ENCODE measurements around the gene GPI. TPM values are rescaled to one million over a fixed set of nuclear protein-coding genes. Genes with fewer than 3 reads are reported as not detected.

GPI gene
- total RNA-seq, 2 experiments from 2014 or later, result 725 to 786 TPM

- no peaks in the 10 kb centered on the region for H3K27me3 Mint-ChIP-seq
- POLR2A ChIA-PET, result interaction anchor here (1.2 to 4.1 kb wide), 3 partner anchors 10 to 177 kb away, joined by 5 to 29 read pairs (median 10); partner anchors contain the start of gene GPI
- peak overlapping the region; percentile 68 for H3K4me3 Mint-ChIP-seq
- peak; percentile 95 for ATAC-seq (ENCODE audit: low read depth)
- H3K9me3 Mint-ChIP-seq, result no peaks in the 10 kb centered on the region
- peaks cover 16% of the 10 kb centered on the region for H3K36me3 Mint-ChIP-seq
- peak; percentile 60 for DNase-seq
- H3K27ac Mint-ChIP-seq, result peak overlapping the region; percentile 96
- peaks cover 26% of the 10 kb centered on the region for H3K4me1 Mint-ChIP-seq
These were observed 14.8 kb upstream of the GPI start for GRCh38 chr19:34350161-34350561.

- peak overlapping the region; percentile 66 for H3K4me3 Mint-ChIP-seq
- peak overlapping the region; percentile 92 for H3K27ac Mint-ChIP-seq
- peak; percentile 59 for DNase-seq
- H3K36me3 Mint-ChIP-seq, result peaks cover 12% of the 10 kb centered on the region
- H3K9me3 Mint-ChIP-seq, result no peaks in the 10 kb centered on the region
- POLR2A ChIA-PET, result interaction anchor here (0.7 to 4.1 kb wide), 5 partner anchors 8 to 180 kb away, joined by 3 to 29 read pairs (median 6); partner anchors contain the start of genes GPI and UBA2
- peak; percentile 19 for ATAC-seq (ENCODE audit: low read depth)
- H3K4me1 Mint-ChIP-seq, result peaks cover 22% of the 10 kb centered on the region
- H3K27me3 Mint-ChIP-seq, result no peaks in the 10 kb centered on the region
These were observed 13.6 kb upstream of the GPI start for GRCh38 chr19:34351382-34351826.

GRCh38 chr19:34353546-34353945 lies 11.4 kb upstream of the GPI start:
- H3K36me3 Mint-ChIP-seq, result peaks cover 15% of the 10 kb centered on the region
- POLR2A ChIA-PET, result no interaction called here
- ATAC-seq (ENCODE audit: low read depth) (no peak), DNase-seq (no peak)
- H3K27ac Mint-ChIP-seq, result no peak overlapping the region
- no peak overlapping the region for H3K4me3 Mint-ChIP-seq
- H3K27me3 Mint-ChIP-seq, result no peaks in the 10 kb centered on the region
- H3K4me1 Mint-ChIP-seq, result peaks cover 35% of the 10 kb centered on the region
- no peaks in the 10 kb centered on the region for H3K9me3 Mint-ChIP-seq

GRCh38 chr19:34355201-34355600 lies 9.8 kb upstream of the GPI start:
- POLR2A ChIA-PET, result interaction anchor here (1.6 kb wide), 1 partner anchor 73 kb away, joined by 4 read pairs; the partner anchor contains the start of gene UBA2
- DNase-seq, result no peak
- no peak overlapping the region for H3K4me3 Mint-ChIP-seq
- H3K27me3 Mint-ChIP-seq, result no peaks in the 10 kb centered on the region
- no peaks in the 10 kb centered on the region for H3K9me3 Mint-ChIP-seq
- ATAC-seq (ENCODE audit: low read depth), result no peak
- H3K36me3 Mint-ChIP-seq, result peaks cover 15% of the 10 kb centered on the region
- H3K4me1 Mint-ChIP-seq, result peaks cover 39% of the 10 kb centered on the region
- no peak overlapping the region for H3K27ac Mint-ChIP-seq

- peaks cover 30% of the 10 kb centered on the region for H3K4me1 Mint-ChIP-seq
- H3K27ac Mint-ChIP-seq, result no peak overlapping the region
- H3K27me3 Mint-ChIP-seq, result no peaks in the 10 kb centered on the region
- POLR2A ChIA-PET, result no interaction called here
- no peaks in the 10 kb centered on the region for H3K9me3 Mint-ChIP-seq
- H3K4me3 Mint-ChIP-seq, result no peak overlapping the region
- ATAC-seq (ENCODE audit: low read depth) (no peak), DNase-seq (no peak)
- peaks cover 15% of the 10 kb centered on the region for H3K36me3 Mint-ChIP-seq
These were observed 8.1 kb upstream of the GPI start for GRCh38 chr19:34356875-34357274.

- POLR2A ChIA-PET, result no interaction called here
- H3K27me3 Mint-ChIP-seq, result no peaks in the 10 kb centered on the region
- H3K4me1 Mint-ChIP-seq, result peaks cover 33% of the 10 kb centered on the region
- H3K27ac Mint-ChIP-seq, result peak overlapping the region; percentile 75
- H3K36me3 Mint-ChIP-seq, result peaks cover 13% of the 10 kb centered on the region
- no peak for ATAC-seq (ENCODE audit: low read depth)
- peak overlapping the region; percentile 56 for H3K4me3 Mint-ChIP-seq
- no peaks in the 10 kb centered on the region for H3K9me3 Mint-ChIP-seq
- DNase-seq, result no peak
These were observed 7.6 kb upstream of the GPI start for GRCh38 chr19:34357431-34357830.

- Mint-ChIP-seq H3K27me3 (no peaks in the 10 kb centered on the region), H3K36me3 (peaks cover 13% of the 10 kb centered on the region), H3K9me3 (no peaks in the 10 kb centered on the region), H3K4me1 (peaks cover 43% of the 10 kb centered on the region), H3K27ac (peak overlapping the region; percentile 97), H3K4me3 (peak overlapping the region; percentile 89)
- ATAC-seq (ENCODE audit: low read depth), result peak; percentile 96
- peak; percentile 95 for DNase-seq
- POLR2A ChIA-PET, result interaction anchor here (0.7 to 2.1 kb wide), 5 partner anchors 9 to 985 kb away, joined by 3 to 10 read pairs (median 5); partner anchors contain the start of genes CEBPG and UBA2
These were observed 5.6 kb upstream of the GPI start for GRCh38 chr19:34359140-34359953.

- DNase-seq (no peak), ATAC-seq (ENCODE audit: low read depth) (no peak)
- Mint-ChIP-seq H3K27me3 (no peaks in the 10 kb centered on the region), H3K36me3 (peaks cover 12% of the 10 kb centered on the region), H3K27ac (peak overlapping the region; percentile 97), H3K4me1 (peaks cover 47% of the 10 kb centered on the region), H3K9me3 (no peaks in the 10 kb centered on the region), H3K4me3 (peak overlapping the region; percentile 89)
- POLR2A ChIA-PET, result interaction anchor here (0.7 to 2.1 kb wide), 5 partner anchors 9 to 986 kb away, joined by 3 to 10 read pairs (median 5); partner anchors contain the start of genes CEBPG and UBA2
These were observed 5.1 kb upstream of the GPI start for GRCh38 chr19:34359954-34360315.

GRCh38 chr19:34360354-34360909 lies 4.6 kb upstream of the GPI start:
- H3K4me3 Mint-ChIP-seq, result peak overlapping the region; percentile 89
- DNase-seq (no peak), ATAC-seq (ENCODE audit: low read depth) (no peak)
- peak overlapping the region; percentile 31 for H3K27ac Mint-ChIP-seq
- H3K9me3 Mint-ChIP-seq, result no peaks in the 10 kb centered on the region
- peaks cover 47% of the 10 kb centered on the region for H3K4me1 Mint-ChIP-seq
- H3K27me3 Mint-ChIP-seq, result no peaks in the 10 kb centered on the region
- POLR2A ChIA-PET, result interaction anchor here (1.6 to 2.1 kb wide), 3 partner anchors 8 to 68 kb away, joined by 5 to 10 read pairs (median 7); partner anchors contain the start of gene UBA2
- H3K36me3 Mint-ChIP-seq, result peaks cover 9% of the 10 kb centered on the region

GRCh38 chr19:34362679-34363069 lies 2.3 kb upstream of the GPI start:
- DNase-seq, result no peak
- ATAC-seq (ENCODE audit: low read depth), result no peak
- Mint-ChIP-seq H3K36me3 (peaks cover 27% of the 10 kb centered on the region), H3K9me3 (no peaks in the 10 kb centered on the region), H3K4me3 (peak overlapping the region; percentile 6), H3K27ac (peak overlapping the region; percentile 25), H3K27me3 (no peaks in the 10 kb centered on the region), H3K4me1 (peaks cover 55% of the 10 kb centered on the region)
- POLR2A ChIA-PET, result no interaction called here

GRCh38 chr19:34363094-34363493 lies 1.9 kb upstream of the GPI start:
- Mint-ChIP-seq H3K4me3 (peak overlapping the region; percentile 6), H3K9me3 (no peaks in the 10 kb centered on the region), H3K27ac (peak overlapping the region; percentile 1), H3K4me1 (peaks cover 54% of the 10 kb centered on the region), H3K36me3 (peaks cover 31% of the 10 kb centered on the region), H3K27me3 (no peaks in the 10 kb centered on the region)
- DNase-seq (no peak), ATAC-seq (ENCODE audit: low read depth) (no peak)
- POLR2A ChIA-PET, result no interaction called here

GRCh38 chr19:34363930-34364329 lies 1.1 kb upstream of the GPI start:
- DNase-seq (no peak), ATAC-seq (ENCODE audit: low read depth) (no peak)
- POLR2A ChIA-PET, result interaction anchor here (4.1 kb wide), 1 partner anchor 14 kb away, joined by 29 read pairs; no protein-coding TSS in a partner anchor
- Mint-ChIP-seq H3K36me3 (peaks cover 31% of the 10 kb centered on the region), H3K27me3 (no peaks in the 10 kb centered on the region), H3K4me3 (no peak overlapping the region), H3K27ac (no peak overlapping the region), H3K4me1 (peaks cover 50% of the 10 kb centered on the region), H3K9me3 (no peaks in the 10 kb centered on the region)

GRCh38 chr19:34364462-34364829 lies 550 bp upstream of the GPI start:
- H3K36me3 Mint-ChIP-seq, result peaks cover 32% of the 10 kb centered on the region
- DNase-seq (no peak), ATAC-seq (ENCODE audit: low read depth) (no peak)
- POLR2A ChIA-PET, result interaction anchor here (1.0 to 4.1 kb wide), 3 partner anchors 14 to 191 kb away, joined by 3 to 29 read pairs (median 6); partner anchors contain the start of gene UBA2
- no peaks in the 10 kb centered on the region for H3K27me3 Mint-ChIP-seq
- peak overlapping the region; percentile 95 for H3K4me3 Mint-ChIP-seq
- H3K4me1 Mint-ChIP-seq, result peaks cover 46% of the 10 kb centered on the region
- H3K9me3 Mint-ChIP-seq, result no peaks in the 10 kb centered on the region
- peak overlapping the region; percentile 92 for H3K27ac Mint-ChIP-seq
